Breast epithelium (tissue), 4 donors: ENCODE data around the gene TSBP1. TPM values are rescaled to one million over a fixed set of nuclear protein-coding genes. Genes with fewer than 3 reads are reported as not detected.

Source experiments
- DNase-seq, 2 donors: peaks; one replicate each; pipeline ENCODE4 v3.0.0-alpha.2; 2019; ENCODE audit warnings: low spot score in 2 of 2
- H3K27ac ChIP-seq, 2 donors: fragments of 200-600 bp; sonication (generic) in 1 of 2; one replicate each; pipeline ENCODE4 v1.5.1; 2016 to 2019; ENCODE audit warnings: mild to moderate bottlenecking in 1 of 2
- H3K27me3 ChIP-seq, 2 donors: fragments of 200-600 bp; sonication (generic) in 1 of 2; one replicate each; pipeline versions ENCODE4 v1.5.1 to v1.6.0; 2017 to 2019; ENCODE audit warnings: control low read depth in 1 of 2, mild to moderate bottlenecking in 1 of 2
- H3K36me3 ChIP-seq: fragments of 200-600 bp; one replicate; pipeline ENCODE4 v1.5.1; 2019
- H3K4me1 ChIP-seq, 2 donors: fragments of 200-600 bp; sonication (generic); one replicate each; pipeline ENCODE4 v1.5.1; 2016 to 2019; ENCODE audit warnings: control low read depth in 1 of 2
- H3K4me3 ChIP-seq, 3 donors: fragments of 200-600 bp; sonication (generic); 1 replicate in 2 of 3; 2 replicates in 1 of 3; pipeline ENCODE4 v1.5.1; 2016 to 2019; ENCODE audit warnings: mild to moderate bottlenecking in 3 of 3, moderate library complexity in 2 of 3
- H3K9me3 ChIP-seq, 2 donors: fragments of 200-600 bp; sonication (generic) in 1 of 2; one replicate each; pipeline ENCODE4 v1.5.1; 2016 to 2019; ENCODE audit warnings: control low read depth in 1 of 2
- POLR2A ChIP-seq: fragments of 450-650 bp; IDR thresholded peaks from one replicate; pipeline ENCODE4 v1.6.1; 2016; ENCODE audit warnings: antibody characterized with exemption, mild to moderate bottlenecking, moderate library complexity
- POLR2AphosphoS5 ChIP-seq, 3 donors: sonication (generic); formaldehyde crosslinking; IDR thresholded peaks; one replicate each; pipeline ENCODE4 v1.6.1; 2017; ENCODE audit warnings: antibody characterized with exemption in 3 of 3
- intact Hi-C: fragments of 100-400 bp; cut with DNase I; formaldehyde crosslinking; loops from one replicate; pipeline ENCODE4 v1.15.1; 2023; ENCODE audit warnings: low total_unique reads
- total RNA-seq, 3 donors: library from RNA; depleted of rRNA; stranded (reverse); fragments of >200 nt; gene quantifications; one replicate each; pipeline ENCODE4 v1.1.0, GENCODE V29; 2016
- TF ChIP-seq, protein P1 (sequence below), 3 donors: fragments of 450-650 bp; IDR thresholded peaks; one replicate each; pipeline ENCODE4 v1.5.1; 2016 to 2017; ENCODE audit warnings: antibody characterized with exemption in 3 of 3, mild to moderate bottlenecking in 3 of 3, moderate library complexity in 3 of 3

The TSBP1 gene
- total RNA-seq, 3 donors from 2014 or later: not detected

DNA sequence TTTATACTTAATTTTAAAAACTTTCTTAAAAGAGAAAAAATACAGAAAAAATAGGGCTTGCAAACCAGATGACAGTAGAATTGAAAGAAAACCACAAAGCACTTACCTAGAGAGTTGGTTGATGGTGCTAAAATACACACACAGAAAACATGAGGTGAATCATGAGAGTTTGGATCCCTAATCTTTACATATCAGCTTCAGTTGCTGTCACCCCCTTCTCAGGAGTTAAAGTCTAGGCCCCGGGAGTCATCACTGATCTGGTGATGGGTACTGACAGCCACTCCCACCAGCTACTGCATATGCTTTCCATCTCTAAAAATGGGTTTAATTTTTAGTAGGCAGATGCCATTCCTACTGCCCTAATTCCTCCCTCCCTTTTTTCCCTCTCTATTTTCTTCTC, 16.7 kb downstream of the TSBP1 start:
- no peak for DNase-seq
- TF ChIP-seq POLR2A (no peak), POLR2AphosphoS5 (IDR thresholded peaks at IDR 0.05) (no peak)
- TF ChIP-seq, protein P1, sequence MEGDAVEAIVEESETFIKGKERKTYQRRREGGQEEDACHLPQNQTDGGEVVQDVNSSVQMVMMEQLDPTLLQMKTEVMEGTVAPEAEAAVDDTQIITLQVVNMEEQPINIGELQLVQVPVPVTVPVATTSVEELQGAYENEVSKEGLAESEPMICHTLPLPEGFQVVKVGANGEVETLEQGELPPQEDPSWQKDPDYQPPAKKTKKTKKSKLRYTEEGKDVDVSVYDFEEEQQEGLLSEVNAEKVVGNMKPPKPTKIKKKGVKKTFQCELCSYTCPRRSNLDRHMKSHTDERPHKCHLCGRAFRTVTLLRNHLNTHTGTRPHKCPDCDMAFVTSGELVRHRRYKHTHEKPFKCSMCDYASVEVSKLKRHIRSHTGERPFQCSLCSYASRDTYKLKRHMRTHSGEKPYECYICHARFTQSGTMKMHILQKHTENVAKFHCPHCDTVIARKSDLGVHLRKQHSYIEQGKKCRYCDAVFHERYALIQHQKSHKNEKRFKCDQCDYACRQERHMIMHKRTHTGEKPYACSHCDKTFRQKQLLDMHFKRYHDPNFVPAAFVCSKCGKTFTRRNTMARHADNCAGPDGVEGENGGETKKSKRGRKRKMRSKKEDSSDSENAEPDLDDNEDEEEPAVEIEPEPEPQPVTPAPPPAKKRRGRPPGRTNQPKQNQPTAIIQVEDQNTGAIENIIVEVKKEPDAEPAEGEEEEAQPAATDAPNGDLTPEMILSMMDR (IDR thresholded peaks at IDR 0.05): no peak
- Histone ChIP-seq H3K27ac (no peak overlapping the region), H3K27me3 (no peaks in the 10 kb centered on the region), H3K4me3 (no peak overlapping the region), H3K9me3 (no peaks in the 10 kb centered on the region), H3K4me1 (no peaks in the 10 kb centered on the region), H3K36me3 (no peaks in the 10 kb centered on the region)
- intact Hi-C loops: no loop called here

- H3K9me3 ChIP-seq: no peaks in the 10 kb centered on the region
- no peak overlapping the region for H3K27ac ChIP-seq
- TF ChIP-seq, protein P1 (IDR thresholded peaks at IDR 0.05): no peak
- TF ChIP-seq POLR2A: no peak
- TF ChIP-seq POLR2AphosphoS5 (IDR thresholded peaks at IDR 0.05): no peak
- no peaks in the 10 kb centered on the region for H3K36me3 ChIP-seq
- H3K4me1 ChIP-seq: no peaks in the 10 kb centered on the region
- H3K4me3 ChIP-seq: no peak overlapping the region
- DNase-seq: no peak
- H3K27me3 ChIP-seq: no peaks in the 10 kb centered on the region
- intact Hi-C loops: no loop called here
Observed at GRCh38 chr6:32353348-32353747, 18.4 kb downstream of the TSBP1 start.

DNA sequence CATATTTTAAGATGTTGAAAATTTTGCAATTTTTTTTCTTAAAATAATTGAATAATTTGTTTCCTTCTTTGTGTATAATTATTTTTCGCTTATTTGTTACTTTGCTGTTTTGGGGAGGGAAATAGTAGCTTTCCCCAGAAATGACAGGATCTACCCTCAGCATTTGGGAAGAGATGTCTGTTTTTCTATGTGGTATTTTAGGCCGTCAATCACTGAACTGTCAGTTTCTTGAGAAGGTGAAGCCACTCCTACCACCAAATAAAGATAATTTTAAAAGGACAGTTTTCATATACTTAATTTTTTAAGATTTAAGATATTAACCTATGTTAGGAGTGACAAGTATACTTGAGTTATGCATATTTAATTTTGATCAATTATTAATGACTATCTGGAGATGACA, 31.5 kb downstream of the TSBP1 start:
- no peak for DNase-seq
- intact Hi-C loops: no loop called here
- no peak overlapping the region for H3K4me3 ChIP-seq
- no peak overlapping the region for H3K27ac ChIP-seq
- no peaks in the 10 kb centered on the region for H3K36me3 ChIP-seq
- H3K27me3 ChIP-seq: no peaks in the 10 kb centered on the region
- no peak for TF ChIP-seq POLR2AphosphoS5 (IDR thresholded peaks at IDR 0.05)
- TF ChIP-seq POLR2A: no peak
- TF ChIP-seq, protein P1 (IDR thresholded peaks at IDR 0.05): no peak
- no peaks in the 10 kb centered on the region for H3K4me1 ChIP-seq
- H3K9me3 ChIP-seq: no peaks in the 10 kb centered on the region

DNA sequence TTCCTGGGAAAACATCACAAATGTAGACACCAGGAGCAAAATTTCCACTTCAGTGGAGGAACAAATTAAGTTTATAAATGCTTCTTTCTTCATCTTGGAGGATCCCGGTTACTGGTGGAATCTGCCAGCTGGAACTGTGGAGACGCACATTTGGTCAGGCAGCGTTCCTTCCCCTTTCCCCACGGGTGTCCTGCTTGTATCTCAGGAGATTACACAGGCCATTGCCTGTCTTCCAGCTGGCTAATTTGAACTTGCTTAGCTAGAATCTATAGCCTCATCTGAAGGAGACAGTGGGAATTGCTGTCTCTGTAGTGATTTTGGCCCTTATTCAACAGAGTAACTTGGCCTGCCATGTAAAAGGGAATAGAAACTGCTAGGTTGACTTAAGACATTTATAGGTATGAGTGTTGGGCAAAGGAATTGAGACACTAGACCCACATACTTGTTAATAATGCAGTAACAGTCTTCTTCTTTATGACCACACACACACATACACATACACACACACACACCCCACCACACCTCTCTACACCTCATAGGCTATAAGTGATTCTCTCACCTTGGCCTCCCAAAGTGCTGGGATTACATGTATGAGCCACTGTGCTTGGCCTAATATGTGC, 34.4 kb downstream of the TSBP1 start:
- Histone ChIP-seq H3K4me1 (no peaks in the 10 kb centered on the region), H3K9me3 (no peaks in the 10 kb centered on the region), H3K27me3 (no peaks in the 10 kb centered on the region), H3K4me3 (no peak overlapping the region), H3K36me3 (no peaks in the 10 kb centered on the region), H3K27ac (no peak overlapping the region)
- intact Hi-C loops: no loop called here
- TF ChIP-seq POLR2A (no peak), POLR2AphosphoS5 (IDR thresholded peaks at IDR 0.05) (no peak)
- TF ChIP-seq, protein P1 (IDR thresholded peaks at IDR 0.05): no peak
- DNase-seq: no peak

DNA sequence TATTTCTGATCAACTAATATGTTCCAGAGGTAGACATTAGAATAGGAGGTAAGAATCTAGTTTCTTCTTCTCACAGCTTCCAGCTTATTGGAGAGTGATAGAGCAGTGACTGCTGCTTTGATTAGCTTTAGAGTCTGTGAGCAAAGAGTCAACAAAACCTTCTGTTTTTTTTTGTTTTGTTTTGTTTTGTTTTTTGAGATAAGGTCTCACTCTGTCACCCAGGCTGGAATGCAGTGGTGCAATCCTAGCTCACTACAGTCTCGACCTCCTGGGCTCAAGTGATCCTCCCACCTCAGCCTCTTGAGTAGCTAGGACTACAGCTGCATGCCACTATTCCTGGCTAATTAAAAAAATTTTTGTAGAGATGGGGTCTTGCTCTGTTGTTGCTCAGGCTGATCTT, 39.3 kb downstream of the TSBP1 start:
- DNase-seq: no peak
- Histone ChIP-seq H3K27me3 (no peaks in the 10 kb centered on the region), H3K4me3 (no peak overlapping the region), H3K9me3 (no peaks in the 10 kb centered on the region), H3K36me3 (no peaks in the 10 kb centered on the region), H3K4me1 (no peaks in the 10 kb centered on the region), H3K27ac (no peak overlapping the region)
- intact Hi-C loops: no loop called here
- TF ChIP-seq POLR2A: no peak
- TF ChIP-seq, protein P1 (IDR thresholded peaks at IDR 0.05): no peak
- no peak for TF ChIP-seq POLR2AphosphoS5 (IDR thresholded peaks at IDR 0.05)
